Amygdala (tissue), 56 donors: Measurements from ENCODE around the gene GTF2I.
"Not testable (repeated sequence)": the region's sequence is repeated elsewhere in the genome, so short reads cannot be mapped to it uniquely, and the experiment has no call there.

ENCODE experiments used
- DNase-seq, 56 donors: peaks; one replicate each; lab custom pipeline; 2025; lab: John Stamatoyannopoulos, UW

Gene GTF2I

DNA sequence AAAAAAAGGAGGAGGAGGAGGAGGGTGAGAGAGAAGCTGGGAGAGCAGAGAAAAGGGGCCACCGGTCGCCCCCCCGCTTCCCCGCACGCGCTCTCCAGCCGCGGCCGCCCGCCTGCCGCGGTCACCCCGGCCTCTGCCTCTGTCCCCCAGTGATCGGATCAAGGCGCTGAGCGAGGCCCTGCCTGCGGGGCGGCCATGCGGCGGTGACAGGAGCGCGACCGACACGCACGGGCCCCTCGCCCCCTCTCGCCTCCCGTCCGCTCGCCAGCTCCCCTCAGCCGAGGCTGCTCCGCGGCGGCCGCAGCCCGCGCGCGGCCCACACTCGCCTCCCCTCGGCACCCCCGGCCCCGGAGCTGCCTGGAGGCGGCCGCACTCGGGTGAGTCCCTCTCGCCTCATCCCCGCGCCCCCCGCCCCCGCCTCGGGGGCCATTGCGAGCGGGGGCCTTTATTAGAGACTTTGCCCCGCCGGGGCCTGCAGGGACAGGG, at the start of gene GTF2I:
Gene GTF2I, plus strand, starts transcription at position 27 of the 486 bp plus-strand sequence. CDS start 31,411 bp downstream, outside the sequence.
- peak in 4 of 56 donors; percentile 66 to 69 (median 67) for DNase-seq

DNA sequence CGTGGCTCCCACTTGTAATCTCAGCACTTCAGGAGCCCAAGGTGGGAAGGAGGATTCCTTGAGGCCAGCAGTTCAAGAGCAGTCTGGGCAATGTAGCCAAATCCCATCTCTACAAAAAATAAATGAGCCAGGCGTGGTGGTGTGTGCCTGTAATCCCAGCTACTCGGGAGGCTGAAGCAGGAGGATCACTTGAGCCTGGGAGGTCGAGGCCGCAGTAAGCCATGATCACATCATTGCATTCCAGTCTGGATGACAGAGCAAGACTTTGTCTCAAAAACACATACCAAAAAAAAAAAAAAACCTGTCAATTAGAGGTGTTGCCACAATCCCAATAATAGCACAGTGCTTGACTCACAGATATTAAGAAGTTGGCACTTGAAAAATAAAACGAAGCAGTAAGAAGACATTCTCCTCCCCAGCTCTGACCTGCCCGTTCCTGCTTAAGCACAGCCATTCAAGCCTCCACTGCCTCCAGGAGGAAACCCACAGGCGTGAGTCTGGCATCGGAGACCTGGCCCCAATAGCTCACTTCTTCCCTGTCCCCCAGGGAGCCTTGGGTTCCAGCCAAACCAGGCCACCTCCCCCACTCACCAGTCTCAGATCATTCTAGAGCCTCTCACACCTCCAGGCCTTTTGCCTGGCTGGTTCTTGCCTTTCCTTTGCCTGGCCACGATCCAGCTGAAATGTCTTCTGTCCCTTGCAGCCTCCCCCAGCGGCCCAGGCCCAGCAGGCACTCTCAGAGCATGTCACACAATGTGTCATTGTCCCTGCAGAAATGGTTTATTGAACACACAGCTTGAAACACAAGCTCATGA, 45.3 kb upstream of the GTF2I start:
- DNase-seq: peak in 34 of 56 donors; percentile 9 to 90 (median 30)

DNA sequence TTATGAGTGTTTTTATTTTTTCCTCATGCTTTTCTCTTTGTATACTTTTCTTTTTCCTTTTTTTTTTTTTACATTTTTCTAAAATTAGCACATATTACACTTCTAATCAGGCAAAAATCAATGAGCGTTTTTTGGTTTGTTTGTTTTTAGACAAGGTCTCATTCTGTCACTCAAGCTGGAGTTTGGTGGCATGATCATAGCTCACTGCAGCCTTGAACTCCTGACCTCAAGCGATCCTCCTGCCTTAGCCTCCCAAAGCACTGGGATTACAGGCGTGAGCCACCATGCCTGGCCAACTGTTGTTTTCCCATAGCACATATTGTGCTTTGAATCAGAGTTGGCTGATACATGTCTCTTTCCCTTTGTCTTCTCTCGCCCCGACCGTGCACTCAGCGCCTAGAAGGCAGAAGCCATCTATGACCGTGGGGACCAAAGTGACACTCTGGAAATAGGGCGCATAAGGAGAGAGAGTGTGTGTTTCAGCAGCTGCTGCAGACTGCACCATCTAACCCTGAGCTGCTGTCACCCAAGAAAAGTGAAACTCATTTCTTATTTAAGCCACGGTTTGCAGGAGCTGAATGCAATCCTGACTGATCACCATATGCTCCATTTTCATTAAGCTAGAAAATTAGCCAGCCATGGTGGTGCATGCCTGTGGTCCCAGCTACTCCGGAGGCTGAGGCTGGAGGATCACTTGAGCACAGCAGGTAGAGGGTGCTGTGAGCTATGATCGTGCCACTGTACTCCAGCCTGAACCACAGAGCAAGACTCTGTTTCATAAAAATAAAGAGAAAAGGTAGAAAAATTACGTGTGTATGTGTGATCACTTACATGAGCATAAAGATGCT, 41.4 kb upstream of the GTF2I start:
- DNase-seq: no peak

DNA sequence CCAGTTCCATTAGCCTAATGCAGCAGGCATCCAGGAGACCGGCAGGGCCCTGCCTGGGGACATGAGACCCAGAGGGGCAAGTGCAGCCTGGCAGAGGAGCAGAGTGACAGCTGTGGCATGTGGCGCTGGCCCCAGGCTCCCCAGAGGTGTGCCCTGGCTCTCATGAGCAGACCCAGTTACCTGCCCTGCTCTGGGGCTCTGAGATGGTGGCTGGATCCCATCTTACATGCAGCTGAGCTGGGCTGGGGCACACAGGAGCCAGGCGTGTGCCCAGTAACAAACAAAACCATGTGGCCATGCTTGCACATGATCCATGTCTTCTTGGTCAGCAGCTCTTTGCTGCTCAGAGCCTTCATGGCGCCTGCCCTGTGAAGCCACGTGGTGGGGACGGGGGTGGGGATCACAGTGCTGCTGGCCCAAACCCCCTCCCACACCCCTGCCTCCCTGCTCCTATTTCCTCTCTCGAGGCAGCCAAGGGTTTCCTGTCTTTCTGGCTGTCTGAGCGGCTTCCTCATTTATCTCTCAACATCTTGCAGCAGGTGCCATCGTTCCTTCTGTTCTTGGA, 40.3 kb upstream of the GTF2I start:
- peak in 29 of 56 donors; percentile 5 to 70 (median 20) for DNase-seq

DNA sequence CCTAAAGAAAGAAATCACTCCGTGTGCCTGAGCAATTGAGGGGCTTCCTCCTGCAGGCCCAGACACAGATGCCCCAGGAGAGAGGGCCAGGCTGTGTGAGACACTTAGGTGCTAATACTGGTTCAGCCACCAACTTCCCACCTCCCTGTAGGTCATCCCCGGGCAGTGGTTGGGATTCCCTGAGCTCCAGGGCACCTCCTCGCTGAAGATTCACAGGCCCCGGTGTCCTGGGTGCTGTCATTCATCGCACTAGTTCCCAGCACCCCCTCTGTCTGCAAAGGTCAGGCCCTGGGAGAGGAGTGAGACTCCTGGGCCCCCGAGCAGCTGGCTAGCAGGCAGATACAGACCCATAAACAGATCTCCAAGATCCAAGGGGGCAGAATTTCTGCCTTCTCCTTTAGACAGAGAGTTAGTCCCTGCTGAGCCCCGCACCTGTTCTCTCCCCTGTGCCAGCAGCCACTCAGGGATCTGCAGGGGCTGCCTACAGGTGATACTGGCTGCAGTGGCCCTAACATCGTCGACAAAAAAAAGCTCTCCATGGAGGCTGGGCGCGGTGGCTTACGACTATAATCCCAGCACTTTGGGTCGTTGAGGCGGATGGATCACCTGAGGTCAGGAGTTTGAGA, 38.2 kb upstream of the GTF2I start:
- DNase-seq: no peak

DNA sequence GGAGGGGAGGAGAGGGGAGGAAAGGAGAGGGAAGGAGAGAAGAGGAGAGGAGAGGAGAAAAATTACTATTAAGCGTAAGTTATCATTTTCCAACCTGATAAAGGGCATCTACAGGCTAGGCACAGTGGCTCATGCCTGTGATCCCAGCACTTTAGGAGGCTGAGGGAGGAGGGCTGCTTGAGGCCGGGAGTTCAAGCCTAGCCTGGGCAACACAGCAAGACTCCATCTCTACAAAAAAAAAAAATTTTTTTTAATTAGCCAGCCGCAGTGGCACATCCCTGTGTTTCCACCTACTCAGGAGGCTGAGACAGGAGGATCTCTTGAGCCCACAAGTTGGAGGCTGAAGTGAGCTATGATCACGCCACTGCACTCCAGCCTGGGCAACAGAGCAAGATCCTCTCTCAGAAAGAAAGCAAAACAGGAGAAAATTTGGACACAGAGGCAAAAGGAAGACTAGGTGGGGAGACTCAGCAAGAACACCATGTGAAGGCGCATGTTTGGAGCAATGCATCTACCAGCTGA, 35.2 kb upstream of the GTF2I start:
- DNase-seq: no peak

DNA sequence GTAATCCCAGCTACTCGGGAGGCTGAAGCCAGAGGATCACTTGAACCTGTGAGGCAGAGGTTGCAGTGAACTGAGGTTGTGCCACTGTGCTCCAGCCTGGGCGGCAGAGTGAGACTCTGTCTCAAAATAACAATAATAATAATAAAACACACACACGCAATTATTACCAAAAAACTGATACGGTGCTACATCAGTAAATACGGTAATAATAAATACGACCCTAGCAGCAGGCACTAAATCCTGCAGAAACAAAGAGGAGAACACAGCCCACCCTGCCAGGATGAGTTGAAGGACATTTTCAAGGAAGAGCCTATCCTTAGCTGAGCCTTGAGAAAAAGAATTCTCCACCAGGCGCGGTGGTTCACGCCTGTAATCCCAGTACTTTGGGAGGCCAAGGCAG, 34.4 kb upstream of the GTF2I start:
- DNase-seq: no peak

DNA sequence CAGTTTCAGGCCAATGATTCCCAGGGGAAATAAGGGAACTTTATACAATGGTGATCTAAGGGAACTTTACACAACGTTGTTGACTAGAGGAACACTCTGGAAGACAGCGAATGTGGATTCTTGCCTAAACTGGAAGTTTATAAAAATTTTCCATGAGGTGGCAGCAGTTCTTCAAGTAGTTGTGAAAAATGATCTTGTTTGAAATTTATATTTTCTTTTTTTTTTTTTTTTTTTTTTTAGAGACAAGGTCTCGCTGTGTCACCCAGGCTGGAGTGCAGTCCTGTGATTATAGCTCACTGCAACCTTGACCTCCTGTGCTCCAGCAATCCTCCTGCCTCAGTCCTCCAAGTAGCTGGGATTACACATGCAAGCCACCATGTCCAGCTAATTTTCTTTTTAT, 32.1 kb upstream of the GTF2I start:
- no peak for DNase-seq

DNA sequence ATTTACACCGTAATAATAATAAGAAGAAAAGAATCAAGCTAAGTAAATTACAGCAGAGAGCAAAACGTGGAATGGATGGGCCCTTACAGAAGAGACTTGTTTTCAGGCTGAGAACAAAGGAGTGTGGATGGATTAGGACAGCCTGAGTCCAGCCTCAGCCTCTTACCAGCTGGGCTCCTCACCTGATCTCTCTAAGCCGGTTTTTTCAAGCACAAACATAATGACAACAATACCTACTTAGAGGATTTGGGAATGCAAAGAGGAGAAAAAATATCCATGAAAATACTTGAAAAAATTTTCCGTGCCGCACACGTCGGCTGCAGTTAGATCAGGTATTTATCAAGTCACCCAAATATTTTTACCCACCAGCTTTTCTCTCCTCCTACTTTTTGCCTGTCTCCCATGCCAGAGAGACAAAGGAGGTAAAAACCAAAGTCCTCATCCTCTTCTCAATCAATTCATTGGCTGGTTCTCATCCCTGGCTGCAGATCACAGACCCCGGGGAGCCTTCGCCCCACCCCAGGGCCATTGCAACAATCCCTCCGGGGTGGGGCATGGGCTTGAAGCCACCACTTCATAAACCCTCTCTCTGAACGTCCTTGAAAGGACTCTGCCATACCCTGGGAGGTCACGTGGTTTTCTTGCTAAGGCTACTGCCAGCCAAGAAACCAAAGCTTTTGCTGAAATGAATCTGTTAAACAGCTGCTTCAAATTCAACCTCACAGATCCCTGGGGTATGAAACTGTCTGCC, 29.7 kb upstream of the GTF2I start:
- DNase-seq: peak in 13 of 56 donors; percentile 4 to 82 (median 15)

DNA sequence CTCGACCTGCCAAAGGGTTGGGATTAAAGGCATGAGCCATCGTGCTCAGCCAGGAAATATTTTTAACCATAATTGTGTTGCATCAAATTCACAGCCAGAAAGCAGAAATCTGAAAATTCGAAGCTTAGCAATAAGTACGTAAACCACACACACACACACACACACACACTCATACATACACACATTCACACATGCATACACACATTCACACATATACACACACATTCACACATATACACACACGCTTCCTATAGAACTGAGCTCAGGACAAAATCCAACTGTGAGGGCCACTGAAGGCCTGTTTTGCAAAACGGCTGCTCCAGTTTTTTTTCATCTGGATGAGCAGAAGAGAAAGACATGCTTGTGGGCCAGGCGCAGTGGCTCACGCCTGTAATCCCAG, 25.0 kb upstream of the GTF2I start:
- DNase-seq: no peak

DNA sequence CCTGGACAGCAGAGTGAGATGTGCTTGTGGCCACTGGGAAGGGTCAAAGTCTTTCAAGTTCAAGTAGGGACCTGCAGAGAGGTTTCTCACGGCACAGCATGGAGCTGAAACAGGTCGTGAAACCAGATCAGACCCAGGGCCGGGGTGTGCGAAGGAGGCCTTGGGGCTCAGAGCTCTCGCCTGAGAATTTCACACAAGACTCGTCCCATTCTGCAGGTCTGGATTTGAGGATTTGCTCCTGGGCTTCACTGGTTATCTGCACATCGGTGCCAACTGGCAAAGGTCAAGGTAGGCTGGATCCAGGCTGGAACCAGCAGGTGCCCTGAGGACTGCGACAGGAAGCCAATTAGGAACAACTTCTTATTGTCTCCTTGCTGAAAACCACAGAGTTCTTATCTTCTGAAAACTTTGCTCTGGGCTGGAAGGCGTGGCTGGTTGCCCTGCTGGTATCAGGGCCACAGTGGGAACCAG, 24.0 kb upstream of the GTF2I start:
- DNase-seq: no peak

DNA sequence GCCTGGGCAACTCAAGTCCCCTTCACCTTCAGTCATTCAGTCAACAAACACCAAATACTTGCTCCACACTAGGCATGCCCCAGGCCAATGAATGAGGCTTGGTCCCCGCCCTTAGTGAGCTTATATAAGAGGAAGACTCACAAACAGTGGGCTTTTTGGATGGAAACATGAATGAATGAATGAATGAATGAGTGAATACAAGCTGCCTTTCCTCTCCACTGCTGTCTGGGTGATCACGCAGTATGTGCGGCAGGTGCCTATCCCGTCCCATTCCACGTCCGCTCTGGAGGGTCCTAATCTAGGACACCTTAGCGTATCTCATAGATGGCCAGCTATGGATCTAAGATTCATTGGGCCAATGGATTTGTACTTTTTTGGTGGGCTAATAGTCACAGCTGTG, 19.8 kb upstream of the GTF2I start:
- no peak for DNase-seq

DNA sequence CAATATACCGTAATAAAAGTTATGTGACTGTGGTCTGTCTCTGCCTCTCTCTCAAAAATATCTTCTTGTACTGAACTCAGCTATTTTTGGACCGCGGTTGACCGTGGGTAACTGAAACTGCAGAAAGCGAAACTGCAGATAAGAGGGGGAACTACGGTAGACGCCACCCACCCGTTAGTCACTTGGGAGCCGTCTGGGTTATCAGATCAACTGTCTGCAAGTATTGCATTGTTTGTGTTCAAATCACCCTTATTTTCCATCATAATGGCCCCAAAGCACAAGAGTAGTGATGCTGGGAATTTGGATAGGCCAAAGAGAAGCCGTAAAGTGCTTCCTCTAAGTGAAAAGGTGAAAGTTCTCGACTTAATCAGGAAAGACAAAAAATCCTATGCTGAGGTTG, 7.5 kb upstream of the GTF2I start:
- DNase-seq: peak in 7 of 56 donors; percentile 5 to 54 (median 19)

DNA sequence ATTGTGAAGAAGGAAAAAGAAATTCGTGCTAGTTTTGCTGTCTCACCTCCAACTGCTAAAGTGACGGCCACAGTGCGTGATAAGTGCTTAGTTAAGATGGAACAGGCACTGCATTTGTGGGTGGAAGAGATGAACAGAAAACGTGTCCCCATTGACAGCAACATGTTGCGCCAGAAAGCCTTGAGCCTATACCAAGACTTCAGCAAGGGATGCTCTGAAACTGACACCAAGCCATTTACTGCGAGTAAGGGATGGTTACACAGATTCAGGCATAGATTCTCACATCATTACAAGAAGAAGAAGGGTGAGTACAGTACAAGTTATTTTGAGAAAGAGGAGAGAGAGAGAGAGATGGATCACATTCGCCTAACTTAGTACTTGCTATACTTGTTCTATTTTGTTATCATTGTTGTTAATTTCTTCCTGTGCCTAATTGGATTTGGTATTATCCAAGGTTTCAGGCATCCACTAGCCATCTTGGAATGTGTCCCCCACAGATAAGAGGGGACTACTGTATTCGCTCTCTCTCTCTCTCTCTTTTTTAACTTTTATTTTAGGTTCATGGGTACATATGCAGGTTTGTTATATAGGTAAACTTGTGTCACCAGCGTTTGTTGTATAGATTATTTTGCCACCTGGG, 6.9 kb upstream of the GTF2I start:
- not testable (repeated sequence) for DNase-seq

DNA sequence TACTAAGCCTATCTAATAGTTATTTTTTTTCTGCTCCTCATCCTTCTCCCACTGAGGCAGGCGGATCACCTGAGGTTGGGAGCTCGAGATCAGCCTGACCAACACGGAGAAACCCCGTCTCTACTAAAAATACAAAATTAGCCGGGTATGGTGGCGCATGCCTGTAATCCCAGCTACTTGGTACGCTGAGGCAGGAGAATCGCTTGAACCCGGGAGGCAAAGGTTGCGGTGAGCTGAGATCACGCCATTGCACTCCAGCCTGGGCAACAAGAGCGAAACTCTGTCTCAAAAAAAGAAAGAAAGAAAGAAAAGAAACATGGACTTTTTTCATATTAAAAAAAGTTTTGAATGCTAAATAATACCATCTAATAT, 6.4 kb upstream of the GTF2I start:
- DNase-seq: not testable (repeated sequence)

DNA sequence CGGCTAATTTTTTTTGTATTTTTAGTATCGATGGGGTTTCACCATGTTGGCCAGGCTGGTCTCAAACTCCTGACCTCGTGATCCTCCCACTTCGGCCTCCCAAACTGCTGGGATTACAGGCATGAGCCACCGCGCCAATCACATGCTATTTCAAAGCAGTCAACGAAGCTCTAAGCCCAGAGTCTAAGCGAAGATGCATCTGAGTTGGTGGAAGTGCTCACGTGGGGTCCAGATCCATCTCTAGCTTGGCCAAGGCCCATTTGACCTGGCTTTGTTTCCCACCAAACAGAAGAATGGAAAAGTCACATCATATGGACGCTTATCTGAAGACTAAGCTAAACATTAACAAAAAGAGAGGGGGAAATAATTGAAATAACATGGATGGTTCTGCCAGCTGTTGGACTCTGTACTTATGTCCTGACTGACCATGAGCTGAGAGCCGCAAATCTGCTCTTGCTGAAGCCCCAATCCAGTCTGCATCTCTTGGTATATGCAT, 3.8 kb upstream of the GTF2I start:
- no peak for DNase-seq

DNA sequence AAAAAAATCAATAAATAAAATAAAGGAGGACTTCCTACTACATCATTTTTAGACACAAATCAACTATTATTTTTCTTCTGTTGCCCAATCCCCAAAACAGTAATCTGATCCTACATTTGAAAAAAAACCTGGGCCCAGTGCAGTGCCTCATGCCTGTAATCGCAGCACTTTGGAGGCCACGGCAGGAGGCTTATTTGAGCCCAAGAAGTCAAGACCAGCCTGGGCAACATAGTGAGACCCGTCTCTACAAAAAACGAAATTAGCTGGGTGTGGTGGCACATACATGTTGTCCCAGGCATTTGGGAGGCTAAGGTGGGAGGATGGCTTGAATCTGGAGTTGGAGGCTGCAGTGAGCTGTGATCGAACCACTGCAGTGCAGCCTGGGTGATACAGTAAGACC, 2.7 kb upstream of the GTF2I start:
- DNase-seq: no peak

DNA sequence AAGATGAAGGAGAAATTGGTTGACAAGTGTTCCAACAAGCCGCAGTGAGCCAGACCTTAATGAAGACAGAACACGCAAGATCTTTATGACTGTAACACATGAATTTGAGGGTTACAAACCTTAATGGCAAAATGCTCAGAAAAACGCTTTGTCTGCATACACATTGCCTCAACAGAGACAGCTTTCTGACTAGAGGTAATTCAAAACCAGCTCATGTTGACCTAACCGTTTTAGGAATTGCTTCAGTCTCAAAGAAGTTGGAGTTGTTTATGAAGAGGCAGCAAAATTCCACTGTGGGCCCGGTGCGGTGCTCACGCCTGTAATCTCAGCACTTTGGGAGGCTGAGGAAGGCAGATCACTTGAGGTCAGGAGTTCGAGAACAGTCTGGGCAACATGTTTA, 2.2 kb upstream of the GTF2I start:
- no peak for DNase-seq
